Endothelial cell of umbilical vein (primary cell): ENCODE measurements around the gene DNAJC25. TPM values are rescaled to one million over a fixed set of nuclear protein-coding genes. Genes with fewer than 3 reads are reported as not detected.

ENCODE experiments used
- BruUV-seq: library from RNA; stranded (reverse); fragments of 400-500 nt; replicated peaks from 2 replicates; lab custom pipeline; 2021; lab: Mats Ljungman, UMichigan
- CTCF ChIA-PET: fragments of 300-600, 350-600 bp; sonication (Branson Sonifier 250); formaldehyde crosslinking; loops from one replicate; lab custom pipeline; 2021; ENCODE audit warnings: antibody characterized with exemption, inconsistent platforms; lab: Charles Lee
- POLR2A ChIA-PET: fragments of 300-600, 350-600 bp; sonication (Branson Sonifier 250); formaldehyde crosslinking; loops from one replicate; lab custom pipeline; 2021; ENCODE audit warnings: antibody characterized with exemption, inconsistent platforms; lab: Charles Lee
- DNase-seq: peaks from one replicate; pipeline ENCODE4 v3.0.0-alpha.2; 2011; ENCODE audit warnings: low read depth, low spot score
- FAIRE-seq: peaks from 2 replicates; lab custom pipeline; 2011; peaks lifted over from hg19 to GRCh38; lab: Jason Lieb, UNC
- H2AFZ ChIP-seq: 2 replicates; pipeline ENCODE4 v1.6.0; 2012; ENCODE audit warnings: low read depth, low read length, control low read depth, inconsistent platforms
- H3K27ac ChIP-seq: 2 replicates; pipeline ENCODE4 v1.5.1; 2011; ENCODE audit warnings: low read depth, mild to moderate bottlenecking, control low read depth, low read length, moderate library complexity; ENCODE audit not compliant: insufficient read depth
- H3K27me3 ChIP-seq, 2 experiments: 2 replicates each; pipeline versions ENCODE4 v1.6.0 to v1.6.1; 2011; ENCODE audit warnings: low read length in 2 of 2, mixed read lengths in 1 of 2; ENCODE audit not compliant: control insufficient read depth in 2 of 2, insufficient read depth in 2 of 2
- H3K36me3 ChIP-seq, 2 experiments: 2 replicates in 1 of 2; 3 replicates in 1 of 2; pipeline ENCODE4 v1.5.1; 2011; ENCODE audit warnings: low read length in 2 of 2, mild to moderate bottlenecking in 1 of 2, moderate library complexity in 1 of 2; ENCODE audit not compliant: control insufficient read depth in 2 of 2, insufficient read depth in 2 of 2; ENCODE audit errors: extremely low read depth in 1 of 2
- H3K4me1 ChIP-seq: 3 replicates; pipeline ENCODE4 v1.5.1; 2011; ENCODE audit warnings: mild to moderate bottlenecking, low read length; ENCODE audit not compliant: control insufficient read depth, insufficient read depth; ENCODE audit errors: extremely low read depth
- H3K4me2 ChIP-seq: 2 replicates; pipeline ENCODE4 v1.6.1; 2011; ENCODE audit warnings: low read length, control low read depth, mixed read lengths; ENCODE audit not compliant: insufficient read depth
- H3K4me3 ChIP-seq, 3 experiments: fragments of 200-600 bp in 1 of 3; sonication (generic), shearing (Covaris generic) in 1 of 3; replicated peaks in 1 of 3; 2 replicates each; pipeline ENCODE4 v1.5.1; 2011 to 2016; ENCODE audit warnings: control low read depth in 3 of 3, low read length in 3 of 3, mild to moderate bottlenecking in 2 of 3, inconsistent platforms in 1 of 3, low read depth in 1 of 3, moderate library complexity in 1 of 3; ENCODE audit not compliant: insufficient read depth in 1 of 3
- H3K79me2 ChIP-seq: 2 replicates; pipeline ENCODE4 v1.6.0; 2012; ENCODE audit warnings: low read length, inconsistent platforms; ENCODE audit not compliant: control insufficient read depth, insufficient read depth
- H3K9ac ChIP-seq: replicated peaks from 2 replicates; pipeline ENCODE3; 2011; ENCODE audit warnings: low read length, control low read depth; ENCODE audit not compliant: insufficient read depth; ENCODE audit errors: extremely low read depth
- H3K9me1 ChIP-seq: replicated peaks from 3 replicates; pipeline ENCODE4 v1.6.0; 2011; ENCODE audit warnings: mild to moderate bottlenecking, low read length; ENCODE audit not compliant: control insufficient read depth, insufficient read depth; ENCODE audit errors: extremely low read depth
- H3K9me3 ChIP-seq: replicated peaks from 2 replicates; pipeline ENCODE4 v1.5.1; 2012; ENCODE audit warnings: low read length, inconsistent platforms; ENCODE audit not compliant: control insufficient read depth, insufficient read depth
- H4K20me1 ChIP-seq: replicated peaks from 2 replicates; pipeline ENCODE3; 2011; ENCODE audit warnings: mild to moderate bottlenecking, low read length; ENCODE audit not compliant: control insufficient read depth, insufficient read depth; ENCODE audit errors: extremely low read depth
- CTCF ChIP-seq, 2 donors: IDR thresholded peaks; 1 replicate in 1 of 2; 2 replicates in 1 of 2; pipeline ENCODE4 v1.5.1; 2011; ENCODE audit warnings: low read length in 2 of 2, mild to moderate bottlenecking in 2 of 2, moderate library complexity in 2 of 2, control low read depth in 1 of 2, inconsistent platforms in 1 of 2, low read depth in 1 of 2; ENCODE audit not compliant: insufficient read depth in 1 of 2; ENCODE audit errors: extremely low read depth in 1 of 2
- EZH2 ChIP-seq: IDR thresholded peaks from 2 replicates; pipeline ENCODE4 v1.6.1; 2012; ENCODE audit warnings: borderline replicate concordance, low read depth, mild to moderate bottlenecking, moderate library complexity, low read length, inconsistent platforms; ENCODE audit not compliant: severe bottlenecking
- FOS ChIP-seq: IDR thresholded peaks from 2 replicates; pipeline ENCODE4 v1.6.1; 2011; ENCODE audit warnings: mild to moderate bottlenecking, low read length, moderate library complexity, borderline replicate concordance; ENCODE audit not compliant: insufficient read depth
- GATA2 ChIP-seq: IDR thresholded peaks from 2 replicates; pipeline ENCODE4 v1.7.0; 2011; ENCODE audit warnings: low read depth, mild to moderate bottlenecking, moderate library complexity, mixed read lengths, low read length; ENCODE audit not compliant: insufficient read length, insufficient read depth
- JUN ChIP-seq: IDR thresholded peaks from 2 replicates; pipeline ENCODE4 v1.6.1; 2011; ENCODE audit warnings: borderline replicate concordance, low read depth; ENCODE audit not compliant: insufficient read length, insufficient read depth
- MAX ChIP-seq: IDR thresholded peaks from 2 replicates; pipeline ENCODE4 v1.6.1; 2011; ENCODE audit not compliant: insufficient read depth, insufficient read length
- MYC ChIP-seq: IDR thresholded peaks from one replicate; pipeline ENCODE4 v1.6.1; 2011; ENCODE audit warnings: mild to moderate bottlenecking, low read depth, low read length
- POLR2A ChIP-seq: IDR thresholded peaks from 2 replicates; pipeline ENCODE4 v1.6.1; 2012; ENCODE audit warnings: low read depth, mild to moderate bottlenecking, control low read depth, low read length
- POLR2AphosphoS5 ChIP-seq: IDR thresholded peaks from 2 replicates; pipeline ENCODE4 v1.6.1; 2012; ENCODE audit warnings: low read depth, mild to moderate bottlenecking, control low read depth, low read length, moderate library complexity; ENCODE audit not compliant: insufficient read depth
- dilution Hi-C: fragments of 300-500 bp; cut with MboI; formaldehyde crosslinking; loops from one replicate; pipeline ENCODE4 v1.15.0; 2019; ENCODE audit warnings: low sequenced_read_pairs; ENCODE audit not compliant: extremely low pct_ligation_motif_present
- intact Hi-C: fragments of 100-400 bp; cut with micrococcal nuclease; formaldehyde crosslinking; loops from one replicate; pipeline ENCODE4 v1.10.0; 2022
- polyA plus RNA-seq, 4 experiments: library from polyadenylated mRNA; depleted of rRNA in 3 of 4; stranded (reverse) in 3 of 4; unstranded in 1 of 4; fragments of >200 nt; gene quantifications; 2 replicates each; pipeline versions ENCODE4 v1.2.1 to v1.2.3, GENCODE V29; 2011 to 2012; ENCODE audit warnings: missing spikeins in 1 of 4
- total RNA-seq: library from RNA; stranded (reverse); gene quantifications from 2 replicates; pipeline ENCODE4 v1.2.3, GENCODE V29; 2021

The DNAJC25 gene
- total and polyA plus RNA-seq, 2 donors (not counting 3 experiments of a cell fraction or from before 2014, with no cell fraction given), result 1.7 to 5.5 TPM

GRCh38 chr9:111632060-111632459, 926 bp downstream of the DNAJC25 start:
- ChIA-PET POLR2A (interaction anchor here (1.4 to 1.5 kb wide), 2 partner anchors 33 to 127 kb away, joined by 5 to 18 read pairs; partner anchors contain the start of gene PTGR1), CTCF (interaction anchor here (1.3 to 3.0 kb wide), 3 partner anchors 11 to 33 kb away, joined by 4 to 20 read pairs (median 16); partner anchors contain the start of gene PTGR1)
- Histone ChIP-seq H3K79me2 (peaks cover 55% of the 10 kb centered on the region), H3K9me3 (no peaks in the 10 kb centered on the region), H2AFZ (peak overlapping the region; percentile 74), H3K4me3 (peak overlapping the region; percentile 88 to 98 (median 90)), H3K9ac (peak overlapping the region; percentile 95), H3K9me1 (no peaks in the 10 kb centered on the region), H3K4me1 (peaks cover 31% of the 10 kb centered on the region), H3K4me2 (peak overlapping the region; percentile 98), H3K27ac (peak overlapping the region; percentile 73), H3K36me3 (no peaks in the 10 kb centered on the region), H4K20me1 (peaks cover 6% of the 10 kb centered on the region), H3K27me3 (no peaks in the 10 kb centered on the region)
- DNase-seq (peak; percentile 22), FAIRE-seq (no peak)
- TF ChIP-seq MAX, result no peak
- no peak for TF ChIP-seq POLR2AphosphoS5
- TF ChIP-seq JUN, result no peak
- TF ChIP-seq GATA2, result no peak
- no peak for TF ChIP-seq MYC
- no peak for TF ChIP-seq EZH2
- TF ChIP-seq CTCF (IDR thresholded peaks at IDR 0.05; ENCODE audit: extremely low read depth in 1 of 2, insufficient read depth in 1 of 2, low read depth in 1 of 2, low read length in 2 of 2), result no peak
- no peak for TF ChIP-seq FOS
- no peak for TF ChIP-seq POLR2A
- BruUV-seq, result TSS peak; percentile 42
- intact Hi-C loops (loop anchor here (5.0 kb wide), 1 partner anchor 70 kb away; no protein-coding TSS in a partner anchor), dilution Hi-C loops (no loop called here)
